ENCODE results near the gene KCNB1.
A peak's percentile ranks its signal among the peaks of the same experiment; 100 is the strongest.

The KCNB1 gene

DNA sequence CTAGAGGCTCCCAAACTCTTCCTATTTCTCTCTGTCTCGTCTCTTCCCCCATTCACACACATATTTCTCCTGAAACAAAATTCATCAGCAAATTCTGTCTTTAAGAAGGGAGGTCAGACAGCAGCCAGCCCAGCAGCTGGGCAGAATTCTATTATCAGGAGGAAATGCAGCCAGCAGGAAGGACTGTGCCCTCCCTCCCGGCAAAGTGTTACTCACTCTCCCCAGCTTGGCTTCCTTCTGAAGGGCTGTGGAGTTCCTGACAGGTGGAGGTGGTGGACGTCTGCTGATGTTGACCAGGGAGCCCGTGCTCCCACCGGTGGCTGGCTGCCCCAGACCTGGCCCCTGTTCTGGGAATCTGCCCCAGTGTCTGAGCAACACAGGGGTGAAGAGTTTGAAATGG, 37.3 kb downstream of the KCNB1 start:
- Mint-ChIP-seq H3K27me3 (ENCODE audit: low read depth) (peaks cover 11% of the 10 kb centered on the region), H3K9me3 (no peaks in the 10 kb centered on the region), H3K4me3 (no peak overlapping the region), H3K36me3 (ENCODE audit: low read depth) (no peaks in the 10 kb centered on the region), H3K27ac (peak overlapping the region in 2 of 3 experiments; percentile 16 to 21), H3K4me1 (peaks cover 46% of the 10 kb centered on the region)
- TF ChIP-seq, protein P1, sequence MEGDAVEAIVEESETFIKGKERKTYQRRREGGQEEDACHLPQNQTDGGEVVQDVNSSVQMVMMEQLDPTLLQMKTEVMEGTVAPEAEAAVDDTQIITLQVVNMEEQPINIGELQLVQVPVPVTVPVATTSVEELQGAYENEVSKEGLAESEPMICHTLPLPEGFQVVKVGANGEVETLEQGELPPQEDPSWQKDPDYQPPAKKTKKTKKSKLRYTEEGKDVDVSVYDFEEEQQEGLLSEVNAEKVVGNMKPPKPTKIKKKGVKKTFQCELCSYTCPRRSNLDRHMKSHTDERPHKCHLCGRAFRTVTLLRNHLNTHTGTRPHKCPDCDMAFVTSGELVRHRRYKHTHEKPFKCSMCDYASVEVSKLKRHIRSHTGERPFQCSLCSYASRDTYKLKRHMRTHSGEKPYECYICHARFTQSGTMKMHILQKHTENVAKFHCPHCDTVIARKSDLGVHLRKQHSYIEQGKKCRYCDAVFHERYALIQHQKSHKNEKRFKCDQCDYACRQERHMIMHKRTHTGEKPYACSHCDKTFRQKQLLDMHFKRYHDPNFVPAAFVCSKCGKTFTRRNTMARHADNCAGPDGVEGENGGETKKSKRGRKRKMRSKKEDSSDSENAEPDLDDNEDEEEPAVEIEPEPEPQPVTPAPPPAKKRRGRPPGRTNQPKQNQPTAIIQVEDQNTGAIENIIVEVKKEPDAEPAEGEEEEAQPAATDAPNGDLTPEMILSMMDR (IDR thresholded peaks at IDR 0.05; ENCODE audit: unreplicated experiment in 3 of 3), result no peak

DNA sequence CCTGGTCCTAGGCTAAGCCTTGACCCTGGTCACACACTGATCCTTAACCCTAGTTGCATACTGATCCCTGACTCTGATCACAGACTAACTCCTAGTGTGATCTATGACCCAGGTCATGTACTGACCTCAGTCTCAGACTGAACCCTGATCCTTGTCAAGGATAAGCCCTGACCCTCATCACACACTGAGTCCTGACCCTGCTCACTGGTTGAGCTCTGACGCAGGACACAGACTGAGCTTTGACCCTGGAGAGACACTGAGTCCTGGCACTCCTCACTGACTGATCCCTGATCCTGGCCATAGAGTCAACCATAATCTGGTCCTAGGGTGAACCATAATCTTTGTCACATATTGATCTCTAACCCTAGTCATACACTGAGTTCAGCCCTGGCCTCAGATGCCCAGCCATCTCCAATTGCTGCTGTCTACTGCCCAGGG, 37.9 kb downstream of the KCNB1 start:
- H3K9me3 Mint-ChIP-seq, result no peaks in the 10 kb centered on the region
- H3K27me3 Mint-ChIP-seq (ENCODE audit: low read depth), result peaks cover 11% of the 10 kb centered on the region
- no peak overlapping the region for H3K4me3 Mint-ChIP-seq
- no peaks in the 10 kb centered on the region for H3K36me3 Mint-ChIP-seq (ENCODE audit: low read depth)
- H3K4me1 Mint-ChIP-seq, result peaks cover 48% of the 10 kb centered on the region
- TF ChIP-seq, protein P1 (IDR thresholded peaks at IDR 0.05; ENCODE audit: unreplicated experiment in 3 of 3), result no peak
- peak overlapping the region in 2 of 3 experiments; percentile 16 to 21 for H3K27ac Mint-ChIP-seq

DNA sequence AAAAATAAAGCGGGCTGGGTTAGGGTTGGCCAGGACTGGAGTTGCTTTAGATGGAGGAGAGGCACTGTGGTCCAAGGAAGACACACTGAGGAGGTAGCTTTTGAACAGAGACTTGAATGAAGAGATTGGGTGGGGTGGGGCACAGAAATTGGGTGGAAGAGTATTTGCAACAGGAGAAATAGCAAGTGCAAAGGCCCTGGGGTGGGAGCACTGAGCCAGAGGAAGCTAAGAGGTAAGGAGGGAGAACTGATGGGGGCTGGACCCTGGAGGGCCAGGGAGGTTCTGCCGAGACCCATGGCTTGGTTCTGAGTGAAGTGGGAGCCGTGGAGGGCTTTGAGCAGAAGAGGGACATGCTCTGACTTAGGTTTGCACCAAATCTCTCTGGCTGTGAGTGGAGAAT, 45.4 kb downstream of the KCNB1 start:
- Mint-ChIP-seq H3K27ac (no peak overlapping the region), H3K9me3 (no peaks in the 10 kb centered on the region), H3K4me3 (no peak overlapping the region), H3K36me3 (ENCODE audit: low read depth) (no peaks in the 10 kb centered on the region), H3K27me3 (ENCODE audit: low read depth) (peaks cover 35% of the 10 kb centered on the region), H3K4me1 (peaks cover 6% of the 10 kb centered on the region)
- TF ChIP-seq, protein P1 (IDR thresholded peaks at IDR 0.05; ENCODE audit: unreplicated experiment in 3 of 3), result no peak

DNA sequence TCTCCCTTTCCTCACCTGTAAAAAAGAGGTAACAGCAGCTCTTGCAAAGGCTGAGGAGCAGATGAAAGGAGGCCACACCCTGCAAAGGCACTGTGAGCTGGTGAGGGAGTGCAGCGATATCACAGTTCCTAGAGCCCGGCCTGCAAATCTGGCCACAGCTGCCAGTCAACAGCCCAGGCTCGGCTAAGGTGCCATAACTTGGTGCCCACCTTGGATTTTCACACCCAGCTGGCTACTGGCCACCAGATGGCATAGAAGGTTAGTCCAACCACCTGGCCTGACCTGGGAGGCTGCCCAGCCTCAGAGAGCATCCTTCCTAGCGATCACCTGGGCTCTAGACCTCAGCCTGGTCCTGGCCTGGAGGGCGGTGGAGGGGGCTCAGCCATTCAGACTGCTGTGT, 46.8 kb downstream of the KCNB1 start:
- Mint-ChIP-seq H3K4me1 (peaks cover 6% of the 10 kb centered on the region), H3K27ac (no peak overlapping the region), H3K27me3 (ENCODE audit: low read depth) (peaks cover 36% of the 10 kb centered on the region), H3K4me3 (no peak overlapping the region), H3K9me3 (no peaks in the 10 kb centered on the region), H3K36me3 (ENCODE audit: low read depth) (no peaks in the 10 kb centered on the region)
- TF ChIP-seq, protein P1 (IDR thresholded peaks at IDR 0.05; ENCODE audit: unreplicated experiment in 3 of 3), result no peak

GRCh38 chr20:49433333-49433732, 49.1 kb downstream of the KCNB1 start:
- no peak overlapping the region for H3K4me3 Mint-ChIP-seq

GRCh38 chr20:49432550-49432949, 49.9 kb downstream of the KCNB1 start:
- Mint-ChIP-seq H3K4me1 (no peaks in the 10 kb centered on the region), H3K36me3 (ENCODE audit: low read depth) (no peaks in the 10 kb centered on the region), H3K9me3 (no peaks in the 10 kb centered on the region), H3K27me3 (ENCODE audit: low read depth) (peaks cover 45% of the 10 kb centered on the region), H3K4me3 (no peak overlapping the region), H3K27ac (no peak overlapping the region)
- TF ChIP-seq, protein P1 (IDR thresholded peaks at IDR 0.05; ENCODE audit: unreplicated experiment in 3 of 3), result no peak

More at GRCh38 chr20:49433333-49433732, 49.1 kb downstream of the KCNB1 start:
- peaks cover 45% of the 10 kb centered on the region for H3K27me3 Mint-ChIP-seq (ENCODE audit: low read depth)
- no peaks in the 10 kb centered on the region for H3K4me1 Mint-ChIP-seq
- H3K9me3 Mint-ChIP-seq, result no peaks in the 10 kb centered on the region
- no peaks in the 10 kb centered on the region for H3K36me3 Mint-ChIP-seq (ENCODE audit: low read depth)
- TF ChIP-seq, protein P1 (IDR thresholded peaks at IDR 0.05; ENCODE audit: unreplicated experiment in 3 of 3), result no peak
- H3K27ac Mint-ChIP-seq, result no peak overlapping the region

Measured in nephron (organoid).